Activated CD8-positive, alpha-beta memory T cell treated with anti-CD3 and anti-CD28 coated beads for 4 hours (primary cell): ENCODE measurements around the gene PLXNB3.
"Not testable (repeated sequence)": the region's sequence is repeated elsewhere in the genome, so short reads cannot be mapped to it uniquely, and the experiment has no call there.

Experiments
- DNase-seq, 2 donors: peaks; one replicate each; pipeline ENCODE4 v3.0.0-alpha.2; 2020; ENCODE audit warnings: low read depth in 2 of 2

Gene PLXNB3

DNA sequence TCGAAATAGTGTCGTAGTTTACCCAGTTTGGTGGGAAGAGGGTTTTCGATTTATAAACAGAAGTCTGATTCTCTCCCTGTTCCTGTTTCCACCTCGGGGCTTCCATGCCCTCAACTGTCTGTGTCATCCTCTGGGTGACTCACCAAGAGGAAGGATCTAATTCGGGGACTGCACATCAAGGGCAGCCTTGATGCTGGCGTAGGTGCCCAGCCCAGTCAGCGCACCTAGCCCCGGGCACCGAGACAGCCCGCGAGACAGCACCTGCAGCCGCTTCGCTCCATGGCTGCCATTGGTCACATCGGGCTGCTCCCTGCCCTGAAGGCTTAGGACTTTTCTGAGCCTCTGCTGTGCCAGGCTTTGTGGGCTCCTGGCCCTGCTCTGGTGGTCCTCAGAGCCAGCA is 31.6 kb upstream of the PLXNB3 start:
- DNase-seq, result no peak

DNA sequence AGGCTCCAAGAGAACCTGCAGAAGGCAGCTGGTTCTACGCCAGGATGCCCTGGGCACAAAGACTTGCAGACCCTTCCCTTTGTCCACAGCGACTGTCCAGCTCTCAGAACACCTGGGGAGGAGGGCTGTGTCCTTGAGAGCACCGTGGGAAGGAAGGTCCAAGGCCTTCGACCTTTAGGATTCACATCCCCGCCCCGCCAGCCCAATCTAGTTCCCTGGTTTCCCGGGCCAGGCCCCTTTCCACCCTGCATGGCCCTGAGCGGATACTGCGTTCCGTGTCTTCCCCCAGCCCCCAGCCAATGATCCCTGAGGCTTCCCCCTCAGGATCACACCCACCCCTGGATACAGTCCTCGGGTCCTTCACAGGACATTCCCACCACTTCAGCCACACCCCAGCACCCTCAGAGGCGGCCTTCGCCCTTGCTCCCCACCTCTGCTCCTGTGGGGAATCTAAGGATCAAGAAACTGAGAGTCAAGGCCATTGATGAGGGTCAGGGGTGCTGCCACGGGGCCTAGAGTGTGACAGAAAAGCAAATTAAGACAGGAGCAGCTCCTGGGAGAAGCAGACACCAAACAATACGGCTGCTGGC is 30.3 kb upstream of the PLXNB3 start:
- no peak for DNase-seq

DNA sequence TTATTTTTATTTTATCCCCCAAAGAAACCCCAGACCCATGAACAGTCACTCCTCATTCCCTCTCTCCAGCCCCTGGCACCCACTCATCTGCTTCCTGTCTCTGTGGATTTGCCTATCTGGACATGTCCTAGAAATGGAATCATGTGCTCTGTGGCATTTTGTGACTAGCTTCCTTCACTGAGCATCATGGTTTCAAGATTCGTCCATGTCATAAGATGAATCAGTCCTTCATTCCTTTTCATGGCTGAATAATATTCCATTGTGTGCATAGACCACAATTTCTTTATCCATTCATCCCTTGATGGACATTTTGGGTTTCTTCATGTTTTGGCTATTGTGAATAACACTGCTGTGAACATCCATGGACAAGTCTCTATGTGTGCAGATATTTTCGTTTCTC is 29.2 kb upstream of the PLXNB3 start:
- DNase-seq, result no peak

DNA sequence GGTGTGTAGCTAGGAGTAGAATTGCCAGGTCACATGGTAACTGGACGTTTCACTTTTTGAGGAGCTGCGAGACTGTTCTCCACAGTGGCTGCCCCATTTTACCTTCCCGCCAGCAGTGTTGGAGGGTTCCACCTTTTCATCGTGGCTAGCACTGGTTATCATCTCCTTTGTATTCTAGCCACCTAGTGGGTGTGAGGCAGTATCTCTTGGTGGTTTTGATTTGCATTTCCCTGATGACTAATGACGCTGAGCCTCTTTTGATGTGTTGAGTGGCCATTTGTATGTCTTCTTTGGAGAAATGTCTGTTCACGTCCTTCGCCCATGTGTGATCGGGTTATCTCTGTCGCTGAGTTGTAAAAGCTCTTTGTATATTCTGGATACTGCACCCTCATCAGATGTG is 28.8 kb upstream of the PLXNB3 start:
- no peak for DNase-seq

DNA sequence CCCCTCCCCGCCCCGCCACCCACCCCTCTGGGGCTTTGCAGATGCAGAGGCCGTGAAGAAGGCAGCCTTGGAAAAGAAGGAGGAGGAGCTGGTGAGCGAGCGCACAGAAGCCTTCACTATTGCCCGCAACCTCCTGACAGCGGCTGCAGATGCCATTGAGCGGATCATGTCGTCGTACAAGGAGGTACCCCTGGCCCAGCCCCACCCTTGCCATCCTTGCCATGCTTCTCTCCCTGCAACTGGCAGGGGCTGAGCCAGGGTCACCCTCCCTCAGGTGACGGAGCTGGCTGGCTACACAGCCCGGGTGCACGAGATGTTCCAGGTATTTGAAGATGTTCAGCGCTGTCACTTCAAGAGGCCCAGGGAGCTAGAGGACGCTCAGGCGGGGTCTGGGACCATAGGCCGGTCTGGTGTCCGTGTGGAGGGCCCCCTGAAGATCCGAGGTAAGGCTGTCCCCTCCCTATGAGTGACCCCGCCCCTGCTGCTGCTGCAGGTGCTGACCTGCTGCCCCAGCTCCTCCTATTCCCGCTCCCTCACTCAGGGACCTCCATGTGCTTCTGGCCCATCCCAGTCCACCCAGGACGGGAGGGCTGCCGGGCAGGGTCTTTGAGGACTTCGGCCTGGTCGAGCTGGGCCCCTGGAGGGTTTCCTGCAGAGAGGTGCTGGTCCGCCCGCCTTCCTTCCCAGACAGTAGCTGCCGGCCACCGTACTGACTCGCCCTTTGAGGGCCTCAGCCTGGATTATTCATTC is 27.8 kb upstream of the PLXNB3 start:
- DNase-seq, result no peak

DNA sequence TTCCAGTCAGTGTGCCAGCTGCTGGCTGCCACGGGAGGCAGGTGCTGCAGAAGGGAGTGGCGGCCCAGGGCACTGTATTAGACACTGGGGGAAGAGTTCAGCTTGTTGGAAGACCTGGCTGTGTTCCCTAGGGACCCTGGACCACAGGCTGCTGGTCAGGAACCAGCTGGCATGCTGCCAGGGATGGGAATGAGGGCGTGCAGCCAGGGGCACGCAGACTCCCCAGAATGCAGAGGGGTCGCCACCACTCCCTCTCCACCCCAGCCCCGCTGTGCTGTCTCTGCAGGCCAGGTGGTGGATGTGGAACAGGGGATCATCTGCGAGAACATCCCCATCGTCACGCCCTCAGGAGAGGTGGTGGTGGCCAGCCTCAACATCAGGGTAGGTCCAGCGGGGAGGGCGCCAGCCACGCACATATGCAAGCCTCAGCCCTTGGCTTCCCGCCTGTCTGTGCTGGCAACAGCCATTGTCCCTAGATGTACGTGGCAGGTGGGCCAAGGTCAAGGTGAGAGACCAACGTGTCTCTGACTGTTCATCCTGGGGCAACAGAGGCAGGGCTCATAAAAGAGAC is 27.1 kb upstream of the PLXNB3 start:
- DNase-seq, result no peak

DNA sequence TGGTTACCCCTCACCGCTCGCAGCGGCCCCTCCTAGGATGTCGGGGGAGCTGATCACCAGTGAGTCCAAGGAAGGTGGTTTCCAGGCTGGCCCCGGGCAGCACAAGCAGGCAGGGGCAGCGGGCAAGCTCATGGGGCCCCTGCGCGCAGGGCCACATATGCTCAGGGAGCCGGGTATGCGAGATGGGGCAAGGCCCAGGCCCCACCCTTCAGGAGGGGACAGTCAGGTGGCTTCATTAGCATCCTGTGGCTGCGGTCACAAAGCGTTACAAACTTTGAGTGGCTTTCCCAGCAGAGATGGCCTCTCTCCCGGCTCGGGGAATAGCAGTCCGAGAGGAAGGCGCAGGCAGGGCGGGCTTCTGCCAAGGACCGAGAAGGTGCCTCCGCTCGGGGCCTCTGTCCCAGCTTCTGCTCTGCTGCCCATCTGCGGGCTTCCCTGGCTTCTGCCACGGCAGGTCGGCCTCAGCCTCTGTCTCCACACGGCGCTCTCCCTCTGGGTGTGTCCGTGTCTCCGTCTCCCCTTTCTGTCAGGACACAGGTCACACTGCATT is 25.9 kb upstream of the PLXNB3 start:
- no peak for DNase-seq

DNA sequence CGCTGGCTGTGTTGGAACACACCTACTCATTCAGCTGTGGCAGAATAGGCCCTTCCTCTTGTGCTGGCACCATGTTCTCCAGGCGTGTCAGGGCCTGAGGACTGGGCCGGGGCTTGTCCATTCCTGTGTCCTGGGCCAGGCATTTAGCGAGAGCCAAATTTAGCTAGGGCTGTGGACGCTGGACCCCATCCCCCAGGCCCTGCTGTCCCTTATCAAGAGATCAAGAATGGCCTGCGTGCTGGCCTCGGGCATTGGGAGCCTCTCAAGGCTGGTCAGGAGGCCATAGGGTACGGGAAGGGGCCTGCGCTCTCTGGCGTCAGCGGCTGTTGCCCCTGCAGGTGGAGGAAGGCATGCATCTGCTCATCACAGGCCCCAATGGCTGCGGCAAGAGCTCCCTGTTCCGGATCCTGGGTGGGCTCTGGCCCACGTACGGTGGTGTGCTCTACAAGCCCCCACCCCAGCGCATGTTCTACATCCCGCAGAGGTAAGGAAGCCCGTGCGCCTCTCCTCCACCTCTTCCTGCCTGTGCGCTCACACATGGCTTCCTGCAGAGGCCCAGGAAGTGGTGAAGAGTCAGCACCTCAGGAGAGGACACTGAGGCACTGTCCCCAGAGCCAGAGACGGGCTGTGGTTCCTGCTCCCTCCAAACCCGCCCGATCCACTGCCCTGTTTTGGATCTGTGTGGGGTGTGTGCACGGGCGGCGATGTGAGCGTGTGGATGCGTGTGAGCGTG is 24.1 kb upstream of the PLXNB3 start:
- DNase-seq, result no peak

DNA sequence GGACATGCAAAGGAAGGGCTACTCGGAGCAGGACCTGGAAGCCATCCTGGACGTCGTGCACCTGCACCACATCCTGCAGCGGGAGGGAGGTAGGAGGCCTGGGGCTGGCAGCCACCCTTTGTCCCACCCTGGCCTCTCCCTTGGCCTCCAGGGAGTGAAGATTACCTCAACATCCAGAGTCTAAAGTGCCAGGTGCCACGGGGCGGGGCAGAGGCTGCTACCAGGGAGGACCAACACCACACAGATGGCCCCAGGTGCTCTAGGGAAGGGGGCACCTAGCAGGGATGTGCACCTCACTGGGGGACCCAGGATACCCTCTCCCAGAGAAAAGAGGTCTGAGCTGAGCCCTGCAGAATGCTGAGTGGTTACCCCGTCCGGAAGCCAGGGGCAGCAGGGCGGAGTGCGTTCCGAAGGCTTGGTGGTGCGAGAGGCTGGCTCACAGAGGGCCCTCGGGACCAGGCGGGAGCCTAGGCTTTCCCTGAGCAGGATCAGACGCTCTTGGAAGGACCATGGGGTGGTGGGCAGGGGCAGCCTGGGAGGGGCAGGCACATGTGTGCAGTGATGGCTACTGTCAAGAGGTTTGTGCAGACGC is 23.3 kb upstream of the PLXNB3 start:
- no peak for DNase-seq

DNA sequence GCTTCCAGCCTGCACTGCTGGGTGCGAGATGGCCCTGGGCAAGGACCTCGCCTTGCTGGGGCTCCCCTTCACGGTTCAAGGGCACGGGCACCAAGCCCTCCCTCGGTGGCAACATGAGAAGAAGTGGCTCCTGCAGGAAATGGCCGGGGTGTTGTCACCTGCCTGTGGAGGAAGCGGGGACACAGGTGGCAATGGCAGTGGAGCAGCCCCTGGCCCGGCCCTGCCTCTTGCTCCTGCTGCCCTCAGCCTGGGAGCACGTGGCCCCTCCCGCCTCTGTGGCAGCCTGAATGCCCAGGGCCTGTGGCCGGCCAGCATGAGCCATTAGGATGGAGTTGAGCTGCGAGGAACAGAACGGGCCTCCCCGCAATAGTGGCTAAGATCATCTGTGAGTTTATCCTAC is 22.6 kb upstream of the PLXNB3 start:
- no peak for DNase-seq

DNA sequence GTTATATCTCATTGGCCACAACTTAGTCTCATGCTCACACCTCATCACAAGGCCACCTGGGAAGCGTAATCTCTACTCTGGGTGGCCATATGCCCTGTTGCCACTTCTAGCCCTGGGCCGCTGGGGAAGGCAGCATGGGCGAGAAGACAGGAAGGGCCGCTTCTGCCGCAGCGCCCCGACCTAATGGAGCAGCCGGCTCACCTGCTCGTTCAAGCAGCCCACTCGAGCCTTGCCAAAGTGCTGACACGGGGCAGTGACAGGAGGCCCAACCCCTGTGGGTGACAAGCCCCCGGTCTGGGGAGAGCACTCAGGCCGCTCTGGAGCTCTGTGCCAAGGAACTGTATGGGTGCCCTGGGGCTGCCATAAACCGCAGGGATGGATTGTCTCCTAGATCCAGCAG is 21.9 kb upstream of the PLXNB3 start:
- DNase-seq, result not testable (repeated sequence)

DNA sequence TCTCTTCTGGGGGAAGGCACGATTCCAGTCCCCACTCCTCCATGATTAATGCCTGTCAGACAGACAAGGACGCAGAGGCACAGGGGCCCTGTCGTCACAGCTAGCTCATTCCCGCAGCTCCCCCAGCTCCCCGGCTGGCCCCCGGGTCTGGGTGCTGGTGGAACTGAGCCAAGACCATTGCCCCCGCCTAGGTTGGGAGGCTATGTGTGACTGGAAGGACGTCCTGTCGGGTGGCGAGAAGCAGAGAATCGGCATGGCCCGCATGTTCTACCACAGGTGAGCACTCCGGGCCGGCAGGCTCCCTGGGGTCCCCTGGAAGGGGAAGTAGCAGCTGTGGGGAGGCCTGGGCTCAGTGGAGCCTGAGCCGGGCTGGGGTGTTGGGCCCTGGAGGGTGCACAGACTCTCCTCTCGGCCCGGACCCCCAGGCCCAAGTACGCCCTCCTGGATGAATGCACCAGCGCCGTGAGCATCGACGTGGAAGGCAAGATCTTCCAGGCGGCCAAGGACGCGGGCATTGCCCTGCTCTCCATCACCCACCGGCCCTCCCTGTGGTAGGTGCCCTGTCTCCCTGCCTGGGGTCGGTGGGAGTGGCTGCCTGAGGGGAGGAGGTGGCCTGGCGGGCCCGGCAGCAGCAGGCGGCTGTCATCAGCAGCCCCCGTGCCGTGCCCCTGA is 21.1 kb upstream of the PLXNB3 start:
- not testable (repeated sequence) for DNase-seq

DNA sequence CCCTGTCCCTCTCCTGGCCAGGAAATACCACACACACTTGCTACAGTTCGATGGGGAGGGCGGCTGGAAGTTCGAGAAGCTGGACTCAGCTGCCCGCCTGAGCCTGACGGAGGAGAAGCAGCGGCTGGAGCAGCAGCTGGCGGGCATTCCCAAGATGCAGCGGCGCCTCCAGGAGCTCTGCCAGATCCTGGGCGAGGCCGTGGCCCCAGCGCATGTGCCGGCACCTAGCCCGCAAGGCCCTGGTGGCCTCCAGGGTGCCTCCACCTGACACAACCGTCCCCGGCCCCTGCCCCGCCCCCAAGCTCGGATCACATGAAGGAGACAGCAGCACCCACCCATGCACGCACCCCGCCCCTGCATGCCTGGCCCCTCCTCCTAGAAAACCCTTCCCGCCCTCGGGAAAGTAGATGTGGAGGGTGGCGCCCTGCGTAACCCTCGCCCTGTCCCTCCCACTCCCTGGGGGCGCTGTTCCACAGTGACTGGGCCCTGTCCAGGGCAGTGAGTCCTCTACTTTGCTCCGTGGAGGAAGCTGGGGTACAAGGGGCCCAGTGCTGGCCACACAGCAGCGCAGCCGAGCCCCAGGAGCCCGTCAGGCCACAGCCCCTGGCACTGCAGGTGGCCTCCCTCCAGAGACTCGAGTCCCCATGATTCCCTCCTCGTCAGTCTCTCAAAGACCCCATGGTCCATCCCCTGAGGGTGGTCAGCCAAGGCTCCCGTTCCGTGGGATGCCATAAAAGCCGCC is 20.4 kb upstream of the PLXNB3 start:
- not testable (repeated sequence) for DNase-seq

DNA sequence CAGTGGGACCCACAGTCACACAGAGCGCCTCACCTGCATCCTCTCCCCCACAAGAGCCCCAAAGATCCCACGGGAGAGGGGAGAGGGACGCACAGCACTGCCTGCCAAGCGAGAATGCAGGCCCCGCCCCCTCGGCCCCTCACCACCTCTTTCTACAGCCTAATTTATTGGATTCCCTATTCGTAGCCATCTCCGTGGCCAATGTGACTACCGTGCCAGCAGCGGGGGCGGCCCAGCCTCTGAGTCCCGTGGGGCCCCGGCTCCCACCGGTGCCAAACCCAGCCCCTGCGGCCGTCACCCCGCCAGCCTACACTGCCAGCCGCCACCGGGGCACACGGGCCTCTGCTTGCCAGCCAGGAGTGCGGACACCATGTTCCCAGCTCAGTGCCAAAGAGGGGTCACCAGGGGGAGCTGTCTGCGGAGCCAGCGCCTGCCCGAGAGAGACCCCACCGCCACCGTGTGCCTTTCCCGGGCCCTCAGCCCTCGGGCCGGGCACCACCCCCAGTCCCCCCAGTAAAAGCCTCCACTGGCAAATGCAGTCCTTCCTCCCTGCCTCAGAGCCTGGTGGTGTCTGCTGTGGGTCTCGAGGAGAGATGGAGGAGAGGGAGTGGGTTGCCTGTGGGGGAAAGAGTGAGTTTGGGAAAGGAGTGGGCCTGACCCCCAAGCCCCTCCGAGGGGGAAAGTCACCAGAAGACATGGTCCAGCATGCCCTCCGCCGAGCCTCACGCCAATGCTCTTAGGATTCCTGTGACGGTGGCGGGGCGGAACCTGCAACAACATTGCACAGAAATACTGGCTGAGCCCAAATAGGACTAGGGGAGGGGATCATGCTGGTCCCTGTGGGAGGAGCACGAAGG is 19.6 kb upstream of the PLXNB3 start:
- DNase-seq, result no peak

DNA sequence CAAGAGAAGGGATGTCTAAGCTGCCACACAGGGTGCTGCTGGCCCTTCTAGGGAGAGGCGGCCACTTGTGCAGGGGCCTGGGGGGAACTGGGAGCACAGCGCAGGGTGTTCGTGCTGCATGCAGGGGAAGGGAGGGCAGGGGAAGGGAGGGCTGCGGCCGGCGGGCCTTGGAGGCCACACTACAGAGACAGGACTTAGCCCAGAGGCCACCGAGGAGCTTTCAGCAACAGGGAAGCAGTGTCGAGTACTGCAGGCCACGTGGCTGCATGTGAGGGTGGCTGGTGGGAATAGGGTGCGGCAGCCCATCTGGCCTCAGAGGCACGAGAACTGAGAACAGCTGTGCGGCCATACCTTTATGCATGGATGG is 19.0 kb upstream of the PLXNB3 start:
- DNase-seq, result not testable (repeated sequence)

DNA sequence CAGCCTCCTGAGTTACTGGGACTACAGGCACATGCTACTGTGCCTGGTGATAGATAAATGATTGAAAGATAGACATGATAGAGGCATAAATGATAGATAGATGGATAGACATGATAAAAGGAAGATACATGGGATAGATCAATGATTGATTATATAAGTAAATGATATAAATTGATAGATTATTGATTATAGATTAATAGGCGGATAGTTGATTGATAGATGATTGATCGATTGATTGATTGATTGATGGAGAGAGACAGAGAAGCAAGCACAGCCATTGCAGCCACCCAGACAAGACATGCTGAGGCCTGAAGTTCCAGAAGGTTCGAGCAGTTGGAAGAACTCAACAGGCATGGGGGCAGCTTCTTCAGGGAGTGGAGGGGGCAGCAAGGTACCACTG is 17.7 kb upstream of the PLXNB3 start:
- no peak for DNase-seq

DNA sequence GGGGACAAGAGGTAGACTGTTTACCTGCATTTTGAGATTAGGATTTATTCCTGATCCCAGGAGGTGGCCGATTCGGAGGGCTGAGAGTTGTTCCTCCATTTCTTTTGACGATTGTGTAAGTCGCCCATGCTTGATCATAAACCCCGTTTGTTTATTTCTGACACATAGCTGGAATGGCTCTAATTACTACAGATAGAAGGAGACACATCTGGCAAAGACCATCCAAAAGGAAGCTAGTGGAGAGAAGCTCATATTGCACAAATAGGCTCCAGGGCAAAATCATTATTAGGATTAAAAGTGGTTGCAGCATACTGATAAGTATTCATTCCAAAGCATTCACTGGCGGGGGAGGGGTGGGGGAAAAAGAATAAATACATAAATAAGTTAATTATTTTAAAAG is 17.1 kb upstream of the PLXNB3 start:
- not testable (repeated sequence) for DNase-seq

DNA sequence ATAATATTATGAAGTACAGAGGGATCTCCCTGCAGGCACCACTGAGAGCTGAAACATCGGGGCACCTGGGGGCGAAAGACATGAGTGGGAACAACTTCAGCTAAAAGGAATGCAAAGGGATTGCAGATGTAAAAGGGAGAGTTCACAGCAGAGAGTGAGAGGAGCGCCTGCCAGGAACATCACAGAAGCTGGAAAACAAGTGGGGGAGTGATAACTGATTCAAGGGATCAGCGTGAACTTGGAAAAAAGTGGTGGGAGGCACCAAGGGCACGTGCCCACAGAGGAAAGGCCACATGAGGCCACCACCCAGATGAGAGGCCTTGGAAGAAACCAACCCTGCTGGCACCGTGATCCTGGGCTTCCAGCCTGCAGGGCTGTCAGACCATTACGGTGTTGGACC is 15.0 kb upstream of the PLXNB3 start:
- DNase-seq, result not testable (repeated sequence)

DNA sequence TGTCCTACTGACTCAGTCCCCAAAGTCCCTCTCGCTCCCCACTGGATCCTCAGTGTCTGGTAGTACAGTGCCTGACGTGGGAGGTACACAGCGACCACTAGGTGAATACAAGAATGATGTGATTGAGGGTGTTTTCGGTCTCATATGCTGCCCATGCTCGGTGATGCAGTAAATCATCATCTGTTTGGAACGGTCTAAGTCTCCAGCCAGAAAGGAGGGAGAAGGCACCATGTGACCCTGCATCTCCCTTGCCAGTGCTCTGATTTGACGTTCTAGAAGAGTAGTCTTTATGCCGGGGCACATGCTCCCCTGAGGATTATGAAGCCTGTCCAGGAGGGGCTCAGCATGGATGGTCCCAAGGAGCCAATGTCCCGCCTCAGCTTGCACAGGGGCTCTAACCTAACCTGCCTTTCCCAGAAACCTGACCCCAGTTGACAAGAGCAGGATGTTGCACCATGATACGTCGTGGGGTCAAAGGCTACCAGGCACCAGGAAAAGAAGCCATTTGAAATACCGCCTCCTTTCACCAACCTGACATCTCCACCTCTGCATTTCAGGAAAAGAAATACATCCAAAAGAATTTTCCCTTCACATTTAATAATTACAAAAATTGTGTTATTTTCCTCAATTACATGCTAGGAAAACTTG is 13.8 kb upstream of the PLXNB3 start:
- DNase-seq, result no peak
